ENCODE measurements around the gene RNF5. TPM values are rescaled to one million over a fixed set of nuclear protein-coding genes. Genes with fewer than 3 reads are reported as not detected.

The RNF5 gene
- total RNA-seq, 2 experiments from 2014 or later, result 40.4 to 43.3 TPM

DNA sequence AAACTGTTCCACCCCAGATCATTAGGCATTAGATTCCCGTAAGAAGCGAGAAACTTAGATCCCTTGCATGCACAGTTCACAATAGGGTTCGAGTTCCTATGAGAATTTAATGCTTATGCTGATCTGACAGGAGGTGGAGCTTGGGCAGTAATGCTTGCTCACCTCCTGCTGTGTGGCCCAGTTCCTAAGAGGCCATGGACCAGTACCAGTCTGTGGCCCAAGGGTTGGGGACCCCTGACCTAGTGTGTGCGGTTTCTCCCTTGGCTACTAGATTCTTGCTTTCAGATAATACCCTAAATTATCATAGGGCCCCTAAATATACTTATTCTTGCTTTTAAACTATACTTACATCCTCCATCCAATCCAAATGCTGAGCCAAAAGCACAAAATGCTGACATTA lies 16.2 kb downstream of the RNF5 start:
- ATAC-seq (no peak), DNase-seq (no peak)
- POLR2A ChIA-PET, result interaction anchor here (1.0 to 1.3 kb wide), 2 partner anchors 65 to 534 kb away, joined by 4 to 5 read pairs; partner anchors contain the start of gene C6orf47
- no peaks in the 10 kb centered on the region for H3K9me3 Mint-ChIP-seq (ENCODE audit: insufficient read depth)
- no peaks in the 10 kb centered on the region for H3K27me3 Mint-ChIP-seq (ENCODE audit: low read depth)
- H3K27ac Mint-ChIP-seq, result peak overlapping the region; percentile 50
- H3K4me3 Mint-ChIP-seq, result peak overlapping the region; percentile 99
- peaks cover 33% of the 10 kb centered on the region for H3K4me1 Mint-ChIP-seq (ENCODE audit: low read depth)
- CTCF ChIA-PET, result interaction anchor here (0.6 to 2.7 kb wide), 5 partner anchors 15 to 223 kb away, joined by 3 to 25 read pairs (median 3); partner anchors contain the start of genes AGPAT1 and DXO
- H3K36me3 Mint-ChIP-seq (ENCODE audit: low read depth), result peaks cover 24% of the 10 kb centered on the region

DNA sequence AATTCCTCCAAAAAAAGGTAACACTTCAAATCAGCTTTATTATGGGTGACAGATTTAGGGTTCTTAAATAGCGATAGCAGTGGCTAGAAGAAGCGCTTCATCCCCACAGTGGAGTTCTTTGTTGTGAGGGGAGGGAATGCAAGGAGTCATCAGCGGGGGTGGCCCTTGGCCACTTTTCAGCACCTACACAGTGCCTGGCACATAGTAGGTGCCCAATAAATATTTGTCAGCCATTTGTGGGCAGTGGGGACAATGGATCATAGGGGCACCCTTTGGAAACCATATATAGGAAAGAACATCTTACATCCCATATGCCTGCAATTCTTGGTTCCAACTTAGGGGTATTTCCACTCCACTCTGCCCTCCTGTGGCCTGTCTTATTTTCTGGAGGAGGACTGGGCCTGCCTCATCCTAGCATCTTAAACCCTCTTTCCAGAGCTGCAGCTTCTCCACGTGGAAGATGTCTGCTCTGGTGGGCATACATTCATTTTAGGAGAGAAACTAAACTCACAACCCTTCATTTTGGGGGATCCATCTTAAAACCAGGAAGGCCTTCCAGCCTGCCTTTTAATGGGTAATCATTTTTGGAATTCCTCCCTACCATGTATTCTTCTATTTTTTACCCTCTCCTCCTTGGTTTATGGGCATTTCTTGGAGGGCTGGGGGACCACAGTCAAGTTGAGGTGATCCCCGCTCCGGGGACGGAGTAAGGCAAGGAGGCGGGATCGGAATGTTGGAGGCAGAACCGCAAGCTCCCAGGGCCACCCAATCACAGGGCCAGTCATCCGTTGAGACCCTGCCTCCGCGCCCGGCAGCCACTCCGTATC lies 16.8 kb downstream of the RNF5 start:
- DNase-seq (peak; percentile 61), ATAC-seq (peak; percentile 4)
- Mint-ChIP-seq H3K4me3 (peak overlapping the region; percentile 97), H3K4me1 (ENCODE audit: low read depth) (peaks cover 33% of the 10 kb centered on the region), H3K36me3 (ENCODE audit: low read depth) (peaks cover 24% of the 10 kb centered on the region), H3K9me3 (ENCODE audit: insufficient read depth) (no peaks in the 10 kb centered on the region), H3K27ac (peak overlapping the region; percentile 92), H3K27me3 (ENCODE audit: low read depth) (no peaks in the 10 kb centered on the region)
- CTCF ChIA-PET, result interaction anchor here (0.6 to 2.7 kb wide), 26 partner anchors 11 to 790 kb away, joined by 3 to 28 read pairs (median 4); partner anchors contain the start of genes AGPAT1, ATF6B, DXO and FKBPL
- POLR2A ChIA-PET, result interaction anchor here (1.0 to 1.5 kb wide), 7 partner anchors 18 to 650 kb away, joined by 3 to 6 read pairs (median 4); partner anchors contain the start of genes AGPAT1, C6orf47 and TAP2

DNA sequence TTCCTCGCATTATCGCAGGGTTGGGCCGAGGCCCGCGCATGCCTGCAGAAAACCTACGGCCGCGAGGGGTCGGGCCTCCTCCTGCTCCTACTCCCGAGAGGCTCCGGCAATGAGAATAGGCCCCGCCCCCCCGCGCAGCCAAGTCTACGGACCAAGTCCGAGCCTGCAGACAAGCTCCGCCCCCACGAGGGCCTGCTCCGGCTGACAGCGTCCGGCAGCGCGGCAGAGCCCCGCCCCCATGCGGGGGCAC lies 17.4 kb downstream of the RNF5 start:
- peak; percentile 90 for ATAC-seq
- peak overlapping the region; percentile 99 for H3K27ac Mint-ChIP-seq
- peaks cover 33% of the 10 kb centered on the region for H3K4me1 Mint-ChIP-seq (ENCODE audit: low read depth)
- peak; percentile 100 for DNase-seq
- ChIA-PET CTCF (interaction anchor here (0.8 to 2.7 kb wide), 23 partner anchors 11 to 789 kb away, joined by 3 to 28 read pairs (median 4); partner anchors contain the start of genes AGPAT1, ATF6B, DXO and FKBPL), POLR2A (interaction anchor here (1.0 to 1.5 kb wide), 7 partner anchors 18 to 650 kb away, joined by 3 to 6 read pairs (median 4); partner anchors contain the start of genes AGPAT1, C6orf47 and TAP2)
- no peaks in the 10 kb centered on the region for H3K27me3 Mint-ChIP-seq (ENCODE audit: low read depth)
- no peaks in the 10 kb centered on the region for H3K9me3 Mint-ChIP-seq (ENCODE audit: insufficient read depth)
- peaks cover 18% of the 10 kb centered on the region for H3K36me3 Mint-ChIP-seq (ENCODE audit: low read depth)
- peak overlapping the region; percentile 97 for H3K4me3 Mint-ChIP-seq

DNA sequence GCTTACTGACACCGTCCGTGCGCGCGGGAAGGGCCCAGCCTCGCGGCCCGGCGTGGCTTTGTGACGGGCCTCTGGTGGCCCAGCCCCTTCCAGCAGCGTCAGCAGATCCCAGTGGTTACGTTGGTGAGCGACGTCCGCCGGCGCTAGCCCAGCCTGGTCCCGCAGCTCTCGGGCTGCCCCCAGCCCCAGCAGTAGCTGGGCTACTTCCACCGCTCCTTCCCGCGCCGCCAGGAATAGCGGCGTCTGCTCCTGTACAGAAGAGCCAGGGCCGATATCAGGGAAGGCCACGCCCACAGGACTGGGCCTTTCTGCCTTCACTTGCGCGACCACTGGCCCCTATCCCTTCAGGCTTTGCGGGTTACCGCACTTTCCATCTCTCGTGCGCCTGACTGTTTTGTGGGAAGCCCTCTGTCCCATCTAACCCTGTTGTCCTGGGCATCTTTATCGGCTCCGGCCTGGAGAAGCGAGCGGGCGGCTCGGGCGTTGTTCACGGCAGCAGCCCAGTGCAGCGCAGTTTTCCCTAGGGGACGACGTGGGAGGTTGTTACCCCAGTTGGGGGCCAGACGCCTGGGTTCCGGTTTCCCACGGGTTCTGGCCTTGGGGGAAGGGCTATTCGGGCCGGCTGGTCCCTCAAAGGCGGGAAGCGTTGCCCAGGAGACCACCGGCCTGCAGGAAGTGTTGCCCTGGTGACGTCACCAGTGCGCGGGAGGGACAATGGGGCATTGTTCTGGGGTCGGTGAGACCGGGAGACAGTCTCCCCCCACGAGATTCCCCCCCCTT lies 17.9 kb downstream of the RNF5 start:
- ATAC-seq (peak; percentile 4), DNase-seq (peak; percentile 76)
- Mint-ChIP-seq H3K4me1 (ENCODE audit: low read depth) (peaks cover 33% of the 10 kb centered on the region), H3K27me3 (ENCODE audit: low read depth) (no peaks in the 10 kb centered on the region), H3K9me3 (ENCODE audit: insufficient read depth) (no peaks in the 10 kb centered on the region), H3K27ac (peak overlapping the region; percentile 99), H3K4me3 (peak overlapping the region; percentile 97), H3K36me3 (ENCODE audit: low read depth) (peaks cover 15% of the 10 kb centered on the region)
- ChIA-PET POLR2A (interaction anchor here (0.6 to 1.5 kb wide), 10 partner anchors 19 to 1319 kb away, joined by 3 to 6 read pairs (median 4); partner anchors contain the start of genes AGPAT1 and TAP2), CTCF (interaction anchor here (0.8 to 2.7 kb wide), 22 partner anchors 10 to 789 kb away, joined by 3 to 28 read pairs (median 4); partner anchors contain the start of genes AGPAT1, ATF6B, DXO and FKBPL)

DNA sequence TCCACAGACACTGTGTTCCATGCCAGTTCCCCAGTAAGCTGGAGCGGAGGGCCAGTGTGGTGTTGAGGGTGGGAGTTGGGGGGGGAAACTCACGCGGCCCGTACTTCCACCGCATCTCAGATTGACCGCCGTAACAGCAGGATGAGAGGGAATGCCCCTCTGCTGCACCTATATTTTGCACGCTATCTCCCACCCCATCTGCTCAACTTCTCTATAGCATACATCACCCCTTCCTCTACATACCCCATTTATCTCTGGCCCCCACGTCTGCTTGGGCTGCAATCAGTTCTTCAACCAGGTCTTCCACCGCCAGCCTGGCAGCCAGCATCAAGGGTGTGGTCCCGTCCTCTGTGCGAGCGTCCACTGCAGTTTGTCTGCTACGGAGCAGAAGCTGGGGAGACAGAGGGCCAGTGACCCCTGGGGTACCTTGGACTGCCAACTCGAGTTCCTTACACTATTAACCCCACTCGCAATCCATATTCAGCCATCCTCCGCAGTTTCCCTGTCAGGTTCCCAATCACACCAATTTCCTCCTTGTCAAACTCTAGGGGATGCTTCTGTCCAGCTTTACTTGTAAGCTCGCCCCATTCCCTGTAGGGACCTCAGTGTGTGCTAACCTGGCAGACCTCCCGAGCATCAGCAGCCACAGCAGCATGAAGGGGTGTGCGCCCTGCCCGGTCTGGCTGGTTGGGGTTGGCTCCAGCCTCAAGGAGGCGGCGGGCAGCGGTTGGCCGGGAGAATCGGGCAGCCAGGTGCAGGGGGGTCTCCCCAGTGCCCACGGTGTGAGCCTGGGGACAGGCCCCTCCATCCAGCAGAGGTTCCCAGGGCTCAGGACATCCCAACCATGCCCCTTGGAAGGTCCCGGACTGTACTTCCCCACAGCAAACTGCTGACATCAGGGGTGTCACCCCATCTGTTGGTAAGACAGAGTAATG lies 18.7 kb downstream of the RNF5 start:
- CTCF ChIA-PET, result interaction anchor here (1.4 to 2.7 kb wide), 3 partner anchors 20 to 78 kb away, joined by 4 to 28 read pairs (median 25); partner anchors contain the start of genes AGPAT1, ATF6B and FKBPL

DNA sequence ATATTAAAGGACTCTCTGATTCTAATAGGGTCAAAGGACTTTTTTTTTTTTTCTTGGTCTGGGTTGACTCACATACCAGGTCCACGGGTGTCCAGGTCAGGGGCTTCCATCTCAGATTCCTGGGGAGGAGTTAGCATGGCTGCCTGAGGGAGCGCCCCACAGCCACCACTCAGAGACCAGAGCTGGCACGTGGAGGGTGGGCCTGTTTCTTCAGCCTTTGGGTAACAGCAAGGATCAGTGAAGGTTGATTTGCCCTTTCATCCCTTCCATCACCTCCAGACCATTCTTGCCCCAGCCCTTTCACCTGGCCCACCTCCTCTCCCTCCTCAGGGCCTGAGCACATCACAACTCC lies 20.1 kb downstream of the RNF5 start:
- peaks cover 30% of the 10 kb centered on the region for H3K4me1 Mint-ChIP-seq (ENCODE audit: low read depth)
- no peak for ATAC-seq
- DNase-seq, result no peak
- ChIA-PET CTCF (no interaction called here), POLR2A (no interaction called here)
- H3K36me3 Mint-ChIP-seq (ENCODE audit: low read depth), result peaks cover 1% of the 10 kb centered on the region
- no peak overlapping the region for H3K27ac Mint-ChIP-seq
- no peaks in the 10 kb centered on the region for H3K27me3 Mint-ChIP-seq (ENCODE audit: low read depth)
- H3K9me3 Mint-ChIP-seq (ENCODE audit: insufficient read depth), result no peaks in the 10 kb centered on the region
- H3K4me3 Mint-ChIP-seq, result no peak overlapping the region

More for the DNA sequence above, 18.7 kb downstream of the RNF5 start:
- Mint-ChIP-seq H3K36me3 (ENCODE audit: low read depth) (peaks cover 6% of the 10 kb centered on the region), H3K27ac (peak overlapping the region; percentile 99), H3K4me3 (peak overlapping the region; percentile 97), H3K9me3 (ENCODE audit: insufficient read depth) (no peaks in the 10 kb centered on the region), H3K27me3 (ENCODE audit: low read depth) (no peaks in the 10 kb centered on the region), H3K4me1 (ENCODE audit: low read depth) (peaks cover 33% of the 10 kb centered on the region)
- ATAC-seq (no peak), DNase-seq (no peak)
- POLR2A ChIA-PET, result interaction anchor here (0.6 to 1.1 kb wide), 5 partner anchors 21 to 1320 kb away, joined by 3 to 5 read pairs (median 3); partner anchors contain the start of gene ATF6B

DNA sequence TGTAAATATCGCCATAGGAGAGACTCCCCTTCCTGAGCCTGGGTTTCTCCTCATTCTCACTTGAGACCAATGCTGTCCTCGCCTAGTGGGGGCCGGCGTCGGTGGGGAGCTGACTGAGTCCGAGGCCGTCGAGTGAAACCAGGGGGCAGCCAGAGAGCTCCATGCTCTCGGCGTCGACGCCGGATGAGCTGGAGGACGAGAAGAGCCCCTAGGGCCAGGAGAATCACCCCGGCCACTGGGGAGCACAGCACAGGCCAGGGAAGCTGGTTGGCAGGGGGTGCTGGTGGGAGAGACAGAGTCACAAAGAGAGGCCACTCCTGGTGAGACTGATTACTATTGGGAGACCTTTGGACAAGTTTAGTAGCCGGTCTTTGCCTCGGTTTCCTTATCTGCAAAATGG lies 20.7 kb downstream of the RNF5 start:
- H3K36me3 Mint-ChIP-seq (ENCODE audit: low read depth), result peaks cover 1% of the 10 kb centered on the region
- no peaks in the 10 kb centered on the region for H3K9me3 Mint-ChIP-seq (ENCODE audit: insufficient read depth)
- no peak for ATAC-seq
- ChIA-PET CTCF (no interaction called here), POLR2A (no interaction called here)
- H3K4me3 Mint-ChIP-seq, result no peak overlapping the region
- no peak overlapping the region for H3K27ac Mint-ChIP-seq
- H3K27me3 Mint-ChIP-seq (ENCODE audit: low read depth), result peaks cover 2% of the 10 kb centered on the region
- no peak for DNase-seq
- peaks cover 25% of the 10 kb centered on the region for H3K4me1 Mint-ChIP-seq (ENCODE audit: low read depth)

DNA sequence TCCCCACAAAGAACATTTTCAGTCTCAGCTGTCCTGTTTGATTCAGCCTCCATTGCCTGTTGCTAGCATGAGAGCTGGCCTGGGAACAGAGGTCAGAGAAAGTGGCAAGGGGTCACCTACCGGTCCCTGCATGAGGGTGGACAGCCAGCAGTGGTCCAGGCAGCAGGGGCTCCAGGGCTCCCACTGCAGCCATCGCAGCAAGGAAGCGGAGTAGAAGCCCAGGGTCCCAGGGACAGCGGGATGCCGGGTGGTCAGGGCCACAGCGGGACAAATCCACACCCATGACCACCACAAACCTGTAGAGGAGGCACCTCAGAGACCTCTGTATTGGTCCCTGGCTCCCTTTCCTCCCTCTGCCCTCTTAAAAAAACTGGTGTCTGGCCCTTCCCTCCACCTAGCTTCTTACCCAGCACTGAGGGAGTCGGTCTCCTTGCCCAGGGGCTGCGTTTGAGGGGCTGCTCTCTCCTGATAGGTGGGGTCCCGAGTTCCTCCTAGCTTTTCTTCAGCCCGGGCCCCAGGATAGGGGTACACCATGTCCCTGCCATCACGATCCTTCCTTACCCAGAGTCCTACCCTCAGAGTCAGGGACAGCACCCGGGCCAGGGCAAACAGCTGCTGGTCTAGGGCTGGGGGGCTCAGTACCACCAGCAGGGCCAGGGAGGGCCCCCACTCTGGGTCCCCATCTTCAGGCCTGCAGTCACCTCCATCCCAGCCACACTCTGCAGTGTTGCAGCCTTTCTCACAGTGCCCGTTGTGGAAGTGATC lies 22.7 kb downstream of the RNF5 start:
- Mint-ChIP-seq H3K27ac (no peak overlapping the region), H3K4me1 (ENCODE audit: low read depth) (peaks cover 9% of the 10 kb centered on the region), H3K27me3 (ENCODE audit: low read depth) (peaks cover 11% of the 10 kb centered on the region), H3K36me3 (ENCODE audit: low read depth) (peaks cover 1% of the 10 kb centered on the region), H3K4me3 (no peak overlapping the region), H3K9me3 (ENCODE audit: insufficient read depth) (no peaks in the 10 kb centered on the region)
- CTCF ChIA-PET, result no interaction called here
- no peak for DNase-seq
- no peak for ATAC-seq
- POLR2A ChIA-PET, result no interaction called here

DNA sequence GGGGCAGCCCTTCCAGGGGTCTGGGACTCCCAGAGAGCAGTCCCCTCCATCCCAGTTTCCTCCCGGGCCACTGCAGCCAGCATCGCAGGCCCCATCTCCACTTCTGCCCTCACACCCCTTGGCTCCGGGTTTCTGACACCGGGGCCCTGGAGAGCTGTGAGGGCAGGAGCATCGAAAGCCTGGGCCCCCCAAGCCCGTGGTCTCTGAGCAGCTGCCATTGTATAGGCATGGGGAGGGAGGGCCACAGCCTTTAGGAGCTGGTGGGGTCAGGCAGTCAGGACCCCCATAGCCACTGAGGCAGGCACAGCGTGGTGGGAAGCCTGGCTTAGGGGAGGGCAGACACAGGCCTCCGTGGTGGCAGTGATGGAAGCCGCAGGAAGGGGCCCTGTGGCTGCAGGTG lies 24.0 kb downstream of the RNF5 start:
- ATAC-seq, result no peak
- Mint-ChIP-seq H3K4me1 (ENCODE audit: low read depth) (peaks cover under 1% of the 10 kb centered on the region), H3K4me3 (no peak overlapping the region), H3K27ac (no peak overlapping the region), H3K27me3 (ENCODE audit: low read depth) (peaks cover 15% of the 10 kb centered on the region), H3K36me3 (ENCODE audit: low read depth) (no peaks in the 10 kb centered on the region), H3K9me3 (ENCODE audit: insufficient read depth) (no peaks in the 10 kb centered on the region)
- POLR2A ChIA-PET, result no interaction called here
- CTCF ChIA-PET, result interaction anchor here (0.6 kb wide), 1 partner anchor 40 kb away, joined by 4 read pairs; no protein-coding TSS in a partner anchor
- DNase-seq, result no peak

DNA sequence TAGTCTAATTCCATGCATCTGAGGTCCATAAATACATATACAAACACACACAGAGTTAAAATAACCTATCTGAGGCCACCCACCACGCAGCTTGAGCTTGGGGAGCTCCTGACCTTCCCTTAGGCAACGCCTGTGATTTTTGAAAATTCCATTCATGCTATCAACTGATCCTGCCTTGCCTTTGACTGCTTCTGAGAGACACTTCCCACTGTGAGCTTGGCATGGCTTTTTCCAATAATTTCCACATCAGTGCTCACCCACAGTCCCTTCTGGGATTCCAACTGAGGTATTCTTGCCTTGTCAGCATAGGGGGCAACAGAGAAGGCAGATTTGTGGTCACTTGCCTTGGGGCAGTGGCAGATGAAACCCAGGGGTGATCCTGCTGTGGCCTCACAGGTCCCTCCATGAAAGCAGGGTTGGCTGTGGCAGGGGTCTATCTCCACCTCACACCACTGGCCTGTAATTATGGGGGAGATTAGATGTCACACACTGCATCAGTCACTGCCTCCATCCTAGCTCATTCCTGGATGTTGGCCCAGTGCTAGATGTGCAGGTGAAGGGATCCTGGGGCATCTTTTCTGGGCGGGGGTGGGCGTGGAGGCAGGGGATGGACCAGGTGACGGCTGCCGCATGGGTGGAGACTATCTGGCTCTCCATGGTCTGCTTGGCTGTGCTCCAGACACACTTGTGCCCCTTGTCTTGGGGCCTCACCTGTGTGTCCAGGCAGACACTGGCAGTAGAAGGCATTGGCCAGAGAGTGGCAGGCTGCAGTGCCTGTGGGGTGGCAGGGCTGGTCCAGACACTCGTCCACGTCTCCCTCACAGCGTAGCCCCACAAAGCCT lies 25.4 kb downstream of the RNF5 start:
- Mint-ChIP-seq H3K27ac (no peak overlapping the region), H3K36me3 (ENCODE audit: low read depth) (no peaks in the 10 kb centered on the region), H3K4me3 (no peak overlapping the region), H3K27me3 (ENCODE audit: low read depth) (peaks cover 17% of the 10 kb centered on the region), H3K4me1 (ENCODE audit: low read depth) (no peaks in the 10 kb centered on the region), H3K9me3 (ENCODE audit: insufficient read depth) (no peaks in the 10 kb centered on the region)
- no peak for DNase-seq
- no peak for ATAC-seq
- POLR2A ChIA-PET, result no interaction called here
- CTCF ChIA-PET, result no interaction called here

All from activated CD8-positive, alpha-beta T cell treated with anti-CD3 and anti-CD28 coated beads, Interleukin-2, amount 10 ng/mL, durations not matched to agents 7 days and 5 days (primary cell).